ENCODE results near the gene TSR1.

Gene TSR1

GRCh38 chr17:2336215-2336851 lies at the start of gene TSR1:
Gene TSR1 (minus strand): TSS chr17:2336457. CDS start chr17:2336427, 30 bp downstream.
- peak; percentile 90 for DNase-seq (ENCODE audit: low read depth)
- TF ChIP-seq CTCF (IDR thresholded peaks at IDR 0.05; ENCODE audit: low read length, missing control alignments): peak; percentile 22
- peak within 1 kb of the TSS; percentile 95 for H3K4me3 ChIP-seq (replicated peaks; ENCODE audit: low read depth, low read length)

GRCh38 chr17:2385240-2386210 lies 49.3 kb upstream of the TSR1 start:
- no peak for TF ChIP-seq CTCF (IDR thresholded peaks at IDR 0.05; ENCODE audit: low read length, missing control alignments)
- no peak for DNase-seq (ENCODE audit: low read depth)
- H3K4me3 ChIP-seq (replicated peaks; ENCODE audit: low read depth, low read length): no peak overlapping the region

- DNase-seq (ENCODE audit: low read depth): no peak
- no peak for TF ChIP-seq CTCF (IDR thresholded peaks at IDR 0.05; ENCODE audit: low read length, missing control alignments)
- H3K4me3 ChIP-seq (replicated peaks; ENCODE audit: low read depth, low read length): no peak overlapping the region
Measured at GRCh38 chr17:2384439-2385127, 48.3 kb upstream of the TSR1 start.

- no peak for TF ChIP-seq CTCF (IDR thresholded peaks at IDR 0.05; ENCODE audit: low read length, missing control alignments)
- no peak for DNase-seq (ENCODE audit: low read depth)
- H3K4me3 ChIP-seq (replicated peaks; ENCODE audit: low read depth, low read length): no peak overlapping the region
Measured at GRCh38 chr17:2383628-2384167, 47.4 kb upstream of the TSR1 start.

GRCh38 chr17:2380950-2381649 lies 44.8 kb upstream of the TSR1 start:
- H3K4me3 ChIP-seq (replicated peaks; ENCODE audit: low read depth, low read length): no peak overlapping the region
- no peak for TF ChIP-seq CTCF (IDR thresholded peaks at IDR 0.05; ENCODE audit: low read length, missing control alignments)
- DNase-seq (ENCODE audit: low read depth): no peak

- no peak for TF ChIP-seq CTCF (IDR thresholded peaks at IDR 0.05; ENCODE audit: low read length, missing control alignments)
- no peak overlapping the region for H3K4me3 ChIP-seq (replicated peaks; ENCODE audit: low read depth, low read length)
- DNase-seq (ENCODE audit: low read depth): no peak
Measured at GRCh38 chr17:2380226-2380922, 44.1 kb upstream of the TSR1 start.
